ENCODE measurements around the gene LCN1. TPM values are rescaled to one million over a fixed set of nuclear protein-coding genes. Genes with fewer than 3 reads are reported as not detected.

Gene LCN1
- polyA plus RNA-seq, 3 donors, result not detected

GRCh38 chr9:135506327-135507103 lies 14.7 kb upstream of the LCN1 start:
- 88% methylated on average over 12 of the region's 14 CpGs for WGBS (ENCODE audit: insufficient coverage)
- Histone ChIP-seq H3K4me3 (replicated peaks in 1 of 3; ENCODE audit: low read depth in 2 of 3, low read length in 3 of 3) (no peak overlapping the region), H3K36me3 (replicated peaks in 1 of 2; ENCODE audit: control insufficient read depth in 1 of 2, insufficient read depth in 2 of 2, low read length in 2 of 2) (peaks cover 17 to 33% of the 10 kb centered on the region in 2 donors), H3K9ac (ENCODE audit: insufficient read depth, low read length, poor library complexity, severe bottlenecking) (no peak overlapping the region), H3K4me1 (ENCODE audit: control insufficient read depth in 1 of 2, insufficient read depth in 2 of 2, low read length in 2 of 2) (peaks cover 5 to 6% of the 10 kb centered on the region in 2 donors), H4K20me1 (ENCODE audit: insufficient read depth, low read length) (peaks cover 26% of the 10 kb centered on the region), H2AFZ (ENCODE audit: insufficient read depth, low read depth, low read length, poor library complexity, severe bottlenecking) (no peak overlapping the region), H3K27me3 (ENCODE audit: control insufficient read depth in 2 of 2, insufficient read depth in 2 of 2, low read length in 2 of 2) (no peaks in the 10 kb centered on the region), H3K27ac (ENCODE audit: low read depth in 1 of 2, low read length in 2 of 2) (no peak overlapping the region), H3K4me2 (replicated peaks; ENCODE audit: extremely low read depth, low read length, poor library complexity, severe bottlenecking) (no peak overlapping the region), H3K79me2 (ENCODE audit: insufficient read depth, low read length) (peaks cover under 1% of the 10 kb centered on the region), H3K9me3 (replicated peaks in 1 of 2; ENCODE audit: control insufficient read depth in 1 of 2, insufficient read depth in 1 of 2, low read length in 2 of 2) (peaks cover 0 to 6% of the 10 kb centered on the region in 2 donors)
- intact Hi-C loops (cut with micrococcal nuclease), result no loop called here
- DNase-seq, result no peak
- Mint-ChIP-seq H3K4me1 (peaks cover 16% of the 10 kb centered on the region), H3K9me3 (peaks cover 0 to 22% (median 11%) of the 10 kb centered on the region in 7 donors), H3K36me3 (peaks cover 22 to 39% of the 10 kb centered on the region in 2 donors), H3K4me3 (no peak overlapping the region), H3K27ac (no peak overlapping the region), H3K27me3 (ENCODE audit: low read depth in 3 of 3) (peaks cover 0 to 7% (median 2%) of the 10 kb centered on the region in 3 donors)
- TF ChIP-seq, protein P1, sequence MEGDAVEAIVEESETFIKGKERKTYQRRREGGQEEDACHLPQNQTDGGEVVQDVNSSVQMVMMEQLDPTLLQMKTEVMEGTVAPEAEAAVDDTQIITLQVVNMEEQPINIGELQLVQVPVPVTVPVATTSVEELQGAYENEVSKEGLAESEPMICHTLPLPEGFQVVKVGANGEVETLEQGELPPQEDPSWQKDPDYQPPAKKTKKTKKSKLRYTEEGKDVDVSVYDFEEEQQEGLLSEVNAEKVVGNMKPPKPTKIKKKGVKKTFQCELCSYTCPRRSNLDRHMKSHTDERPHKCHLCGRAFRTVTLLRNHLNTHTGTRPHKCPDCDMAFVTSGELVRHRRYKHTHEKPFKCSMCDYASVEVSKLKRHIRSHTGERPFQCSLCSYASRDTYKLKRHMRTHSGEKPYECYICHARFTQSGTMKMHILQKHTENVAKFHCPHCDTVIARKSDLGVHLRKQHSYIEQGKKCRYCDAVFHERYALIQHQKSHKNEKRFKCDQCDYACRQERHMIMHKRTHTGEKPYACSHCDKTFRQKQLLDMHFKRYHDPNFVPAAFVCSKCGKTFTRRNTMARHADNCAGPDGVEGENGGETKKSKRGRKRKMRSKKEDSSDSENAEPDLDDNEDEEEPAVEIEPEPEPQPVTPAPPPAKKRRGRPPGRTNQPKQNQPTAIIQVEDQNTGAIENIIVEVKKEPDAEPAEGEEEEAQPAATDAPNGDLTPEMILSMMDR (IDR thresholded peaks at IDR 0.05), result no peak

GRCh38 chr9:135507104-135508035 lies 13.9 kb upstream of the LCN1 start:
- H3K27ac ChIP-seq (ENCODE audit: low read depth in 1 of 2, low read length in 2 of 2), result no peak overlapping the region
- no peak overlapping the region for H3K4me3 Mint-ChIP-seq

More at GRCh38 chr9:135507104-135508035, 13.9 kb upstream of the LCN1 start:
- H3K9ac ChIP-seq (ENCODE audit: insufficient read depth, low read length, poor library complexity, severe bottlenecking), result no peak overlapping the region
- peaks cover 12% of the 10 kb centered on the region for H3K4me1 Mint-ChIP-seq
- no peak overlapping the region for H3K27ac Mint-ChIP-seq
- H3K4me1 ChIP-seq (ENCODE audit: control insufficient read depth in 1 of 2, insufficient read depth in 2 of 2, low read length in 2 of 2), result no peaks in the 10 kb centered on the region
- H3K9me3 ChIP-seq (replicated peaks in 1 of 2; ENCODE audit: control insufficient read depth in 1 of 2, insufficient read depth in 1 of 2, low read length in 2 of 2), result peaks cover 0 to 6% of the 10 kb centered on the region in 2 donors
- peaks cover 17 to 26% of the 10 kb centered on the region in 2 donors for H3K36me3 ChIP-seq (replicated peaks in 1 of 2; ENCODE audit: control insufficient read depth in 1 of 2, insufficient read depth in 2 of 2, low read length in 2 of 2)
- no peak for DNase-seq
- H3K27me3 Mint-ChIP-seq (ENCODE audit: low read depth in 3 of 3), result peaks cover 2 to 10% (median 2%) of the 10 kb centered on the region in 3 donors
- no peak overlapping the region for H3K4me2 ChIP-seq (replicated peaks; ENCODE audit: extremely low read depth, low read length, poor library complexity, severe bottlenecking)
- H3K36me3 Mint-ChIP-seq, result peaks cover 22 to 30% of the 10 kb centered on the region in 2 donors
- TF ChIP-seq, protein P1 (IDR thresholded peaks at IDR 0.05), result no peak
- H4K20me1 ChIP-seq (ENCODE audit: insufficient read depth, low read length), result peaks cover 18% of the 10 kb centered on the region
- H3K79me2 ChIP-seq (ENCODE audit: insufficient read depth, low read length), result no peaks in the 10 kb centered on the region
- no peak overlapping the region for H2AFZ ChIP-seq (ENCODE audit: insufficient read depth, low read depth, low read length, poor library complexity, severe bottlenecking)
- no peaks in the 10 kb centered on the region for H3K27me3 ChIP-seq (ENCODE audit: control insufficient read depth in 2 of 2, insufficient read depth in 2 of 2, low read length in 2 of 2)
- H3K4me3 ChIP-seq (replicated peaks in 1 of 3; ENCODE audit: low read depth in 2 of 3, low read length in 3 of 3), result no peak overlapping the region
- 95% methylated on average over 6 of the region's 23 CpGs for WGBS (ENCODE audit: insufficient coverage)
- H3K9me3 Mint-ChIP-seq, result peaks cover 0 to 22% (median 11%) of the 10 kb centered on the region in 7 donors
- intact Hi-C loops (cut with micrococcal nuclease), result no loop called here

All from CD14-positive monocyte (primary cell).